Caco-2 (cell line): ENCODE measurements around the gene DLK1. TPM values are rescaled to one million over a fixed set of nuclear protein-coding genes. Genes with fewer than 3 reads are reported as not detected.

Source experiments
- BruUV-seq: library from RNA; stranded (reverse); fragments of 400-500 nt; replicated peaks from 2 replicates; lab custom pipeline; 2021; lab: Mats Ljungman, UMichigan
- CTCF ChIA-PET: fragments of 300-600 bp; sonication (Branson Sonifier 250); formaldehyde crosslinking; loops from one replicate; lab custom pipeline; 2022; ENCODE audit warnings: antibody characterized with exemption; lab: Charles Lee
- POLR2A ChIA-PET: fragments of 300-600 bp; sonication (Branson Sonifier 250); formaldehyde crosslinking; loops from one replicate; lab custom pipeline; 2022; ENCODE audit warnings: antibody characterized with exemption; lab: Charles Lee
- DNase-seq, 2 experiments: peaks; one replicate each; pipeline versions ENCODE4 v3.0.0 to v3.0.0-alpha.2; 2020 to 2022
- H3K27me3 ChIP-seq: replicated peaks from 2 replicates; pipeline ENCODE4 v1.6.0; 2011; ENCODE audit warnings: low read length; ENCODE audit not compliant: control insufficient read depth, insufficient read depth
- H3K36me3 ChIP-seq: 2 replicates; pipeline ENCODE4 v1.5.1; 2011; ENCODE audit warnings: low read length; ENCODE audit not compliant: control insufficient read depth, insufficient read depth
- H3K4me1 ChIP-seq: fragments of 250-450 bp; sonication (Bioruptor Pico); 2 replicates; pipeline ENCODE4 v1.5.1; 2020; ENCODE audit warnings: mild to moderate bottlenecking
- H3K4me3 ChIP-seq: 2 replicates; pipeline ENCODE4 v1.5.1; 2011; ENCODE audit warnings: low read depth, mild to moderate bottlenecking, control low read depth, low read length
- H3K9me3 ChIP-seq: fragments of 250-450 bp; sonication (Bioruptor Pico); 2 replicates; pipeline ENCODE4 v1.5.1; 2020; ENCODE audit warnings: mild to moderate bottlenecking, moderate library complexity
- H3K27ac Mint-ChIP-seq: one replicate; pipeline ENCODE4 v1.8.0; 2022; ENCODE audit warnings: mixed read lengths; ENCODE audit not compliant: unreplicated experiment
- H3K27me3 Mint-ChIP-seq: one replicate; pipeline ENCODE4 v1.8.0; 2022; ENCODE audit warnings: mixed read lengths; ENCODE audit not compliant: insufficient read depth, unreplicated experiment
- H3K36me3 Mint-ChIP-seq: one replicate; pipeline ENCODE4 v1.8.0; 2022; ENCODE audit warnings: mild to moderate bottlenecking, mixed read lengths; ENCODE audit not compliant: insufficient read depth, unreplicated experiment
- H3K4me1 Mint-ChIP-seq: one replicate; pipeline ENCODE4 v1.8.0; 2022; ENCODE audit warnings: low read depth, mixed read lengths; ENCODE audit not compliant: unreplicated experiment
- H3K4me3 Mint-ChIP-seq: one replicate; pipeline ENCODE4 v1.8.0; 2022; ENCODE audit warnings: mild to moderate bottlenecking, moderate library complexity, mixed read lengths; ENCODE audit not compliant: unreplicated experiment
- H3K9me3 Mint-ChIP-seq: one replicate; pipeline ENCODE4 v1.8.0; 2022; ENCODE audit warnings: mixed read lengths; ENCODE audit not compliant: unreplicated experiment
- intact Hi-C: fragments of 100-400 bp; cut with micrococcal nuclease; formaldehyde crosslinking; loops from one replicate; pipeline ENCODE4 v1.10.0; 2022; ENCODE audit not compliant: unreplicated experiment
- total RNA-seq: library from RNA; stranded (reverse); gene quantifications from 2 replicates; pipeline ENCODE4 v1.2.3, GENCODE V29; 2022
- TF ChIP-seq, protein P1 (sequence below), 2 experiments: fragments of 200-600 bp in 1 of 2; IDR thresholded peaks; 1 replicate in 1 of 2; 2 replicates in 1 of 2; pipeline versions ENCODE4 v1.5.1 to v1.8.0; 2011 to 2022; ENCODE audit warnings: antibody characterized with exemption in 1 of 2, control low read depth in 1 of 2, inconsistent platforms in 1 of 2, low read depth in 1 of 2, low read length in 1 of 2, mild to moderate bottlenecking in 1 of 2, moderate library complexity in 1 of 2; ENCODE audit not compliant: insufficient read depth in 1 of 2, severe bottlenecking in 1 of 2, unreplicated experiment in 1 of 2

Gene DLK1
- total RNA-seq, 1 experiment from 2014 or later, result not detected

DNA sequence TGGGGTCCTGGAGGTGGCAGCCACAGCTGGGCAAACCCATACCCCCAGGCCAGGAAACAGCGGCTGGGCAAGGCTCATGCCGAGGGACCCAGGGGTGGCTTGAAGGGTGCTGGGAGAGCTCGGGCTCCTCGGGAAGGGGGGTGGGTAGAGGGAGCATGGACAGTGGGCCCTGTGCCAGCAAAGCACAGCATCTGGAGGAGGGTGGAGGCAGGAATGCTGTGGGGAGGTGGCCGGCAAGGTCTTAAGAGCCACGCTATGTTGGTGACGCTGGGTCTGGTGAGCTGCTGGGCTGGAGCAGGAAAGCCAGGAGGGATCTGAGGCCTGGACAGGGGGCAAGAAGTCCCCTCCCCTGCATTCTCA is 48.2 kb upstream of the DLK1 start:
- Mint-ChIP-seq H3K27ac (no peak overlapping the region), H3K4me3 (no peak overlapping the region), H3K27me3 (no peaks in the 10 kb centered on the region), H3K9me3 (no peaks in the 10 kb centered on the region), H3K36me3 (no peaks in the 10 kb centered on the region), H3K4me1 (peaks cover 4% of the 10 kb centered on the region)
- ChIA-PET CTCF (no interaction called here), POLR2A (no interaction called here)
- Histone ChIP-seq H3K36me3 (no peaks in the 10 kb centered on the region), H3K4me3 (no peak overlapping the region), H3K9me3 (no peaks in the 10 kb centered on the region), H3K27me3 (no peaks in the 10 kb centered on the region), H3K4me1 (no peaks in the 10 kb centered on the region)
- intact Hi-C loops, result loop anchor here (10.0 kb wide), 1 partner anchor 946 kb away; no protein-coding TSS in a partner anchor
- TF ChIP-seq, protein P1, sequence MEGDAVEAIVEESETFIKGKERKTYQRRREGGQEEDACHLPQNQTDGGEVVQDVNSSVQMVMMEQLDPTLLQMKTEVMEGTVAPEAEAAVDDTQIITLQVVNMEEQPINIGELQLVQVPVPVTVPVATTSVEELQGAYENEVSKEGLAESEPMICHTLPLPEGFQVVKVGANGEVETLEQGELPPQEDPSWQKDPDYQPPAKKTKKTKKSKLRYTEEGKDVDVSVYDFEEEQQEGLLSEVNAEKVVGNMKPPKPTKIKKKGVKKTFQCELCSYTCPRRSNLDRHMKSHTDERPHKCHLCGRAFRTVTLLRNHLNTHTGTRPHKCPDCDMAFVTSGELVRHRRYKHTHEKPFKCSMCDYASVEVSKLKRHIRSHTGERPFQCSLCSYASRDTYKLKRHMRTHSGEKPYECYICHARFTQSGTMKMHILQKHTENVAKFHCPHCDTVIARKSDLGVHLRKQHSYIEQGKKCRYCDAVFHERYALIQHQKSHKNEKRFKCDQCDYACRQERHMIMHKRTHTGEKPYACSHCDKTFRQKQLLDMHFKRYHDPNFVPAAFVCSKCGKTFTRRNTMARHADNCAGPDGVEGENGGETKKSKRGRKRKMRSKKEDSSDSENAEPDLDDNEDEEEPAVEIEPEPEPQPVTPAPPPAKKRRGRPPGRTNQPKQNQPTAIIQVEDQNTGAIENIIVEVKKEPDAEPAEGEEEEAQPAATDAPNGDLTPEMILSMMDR (IDR thresholded peaks at IDR 0.05; ENCODE audit: insufficient read depth in 1 of 2, low read depth in 1 of 2, low read length in 1 of 2, severe bottlenecking in 1 of 2, unreplicated experiment in 1 of 2), result no peak
- no TSS peak for BruUV-seq
- no peak for DNase-seq

DNA sequence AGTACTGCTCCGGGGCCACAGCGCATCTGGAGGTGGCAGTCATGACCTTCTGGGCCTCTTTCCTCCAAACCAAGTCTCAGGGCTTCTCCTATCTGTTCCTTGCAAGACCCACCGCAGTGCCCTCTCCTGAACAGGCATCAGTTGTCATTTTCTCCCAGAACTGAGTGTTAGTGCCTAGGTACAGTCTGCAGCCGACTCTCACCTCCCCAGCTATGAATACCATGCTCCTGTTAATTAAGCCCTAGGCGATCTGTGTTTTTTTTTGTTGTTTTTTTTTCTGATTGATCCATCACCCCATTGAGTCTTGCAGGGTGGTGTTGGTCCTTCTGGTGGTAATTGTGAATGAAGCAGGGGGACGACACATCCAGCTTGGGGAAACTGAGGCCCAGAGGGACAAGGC is 47.5 kb upstream of the DLK1 start:
- H3K9me3 ChIP-seq, result no peaks in the 10 kb centered on the region
- DNase-seq, result no peak
- intact Hi-C loops, result loop anchor here (10.0 kb wide), 1 partner anchor 946 kb away; no protein-coding TSS in a partner anchor
- Mint-ChIP-seq H3K27me3 (no peaks in the 10 kb centered on the region), H3K9me3 (no peaks in the 10 kb centered on the region), H3K27ac (no peak overlapping the region), H3K4me3 (no peak overlapping the region), H3K4me1 (no peaks in the 10 kb centered on the region), H3K36me3 (no peaks in the 10 kb centered on the region)
- ChIA-PET CTCF (interaction anchor here (0.6 kb wide), 1 partner anchor 357 kb away, joined by 4 read pairs; no protein-coding TSS in a partner anchor), POLR2A (interaction anchor here (0.6 kb wide), 1 partner anchor 105 kb away, joined by 4 read pairs; no protein-coding TSS in a partner anchor)
- H3K27me3 ChIP-seq, result no peaks in the 10 kb centered on the region
- H3K36me3 ChIP-seq, result no peaks in the 10 kb centered on the region
- H3K4me1 ChIP-seq, result no peaks in the 10 kb centered on the region
- no peak overlapping the region for H3K4me3 ChIP-seq
- BruUV-seq, result no TSS peak
- TF ChIP-seq, protein P1 (IDR thresholded peaks at IDR 0.05; ENCODE audit: insufficient read depth in 1 of 2, low read depth in 1 of 2, low read length in 1 of 2, severe bottlenecking in 1 of 2, unreplicated experiment in 1 of 2), result no peak

DNA sequence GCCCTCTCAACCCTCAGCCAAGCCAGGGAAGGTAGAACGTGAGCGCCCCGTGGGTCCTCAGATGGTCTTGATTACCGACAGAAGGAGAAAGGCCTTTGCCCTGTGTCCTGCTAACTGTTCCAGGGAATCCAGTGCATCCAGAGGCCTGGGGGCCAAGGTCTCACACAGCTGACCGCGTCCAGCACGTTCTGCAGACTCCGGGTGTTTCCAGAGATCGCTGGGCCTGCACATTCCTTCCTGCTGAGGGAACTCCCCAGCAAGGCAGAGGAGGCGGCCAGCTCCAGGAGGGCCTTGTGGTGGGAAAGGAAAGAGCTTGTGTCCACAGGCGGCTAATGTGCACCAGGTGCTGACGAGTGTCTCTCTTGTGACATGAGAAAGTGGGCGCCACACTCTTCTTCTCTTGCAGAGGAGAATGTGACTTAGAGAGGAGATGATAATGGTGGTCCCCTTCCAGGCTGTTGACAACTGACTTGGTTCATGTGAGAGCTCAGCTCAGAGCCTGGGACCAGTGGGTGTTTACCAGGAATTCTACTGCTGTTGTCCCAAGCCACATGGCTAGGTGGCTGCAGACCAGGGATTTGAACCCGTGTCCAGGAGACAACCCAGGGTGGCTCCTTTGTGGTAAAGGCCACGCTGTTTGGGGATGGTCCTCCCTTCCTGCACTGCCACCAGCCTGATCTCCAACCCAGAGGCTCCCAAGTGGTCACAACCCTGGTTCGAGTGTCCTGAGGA is 46.8 kb upstream of the DLK1 start:
- no peak overlapping the region for H3K27ac Mint-ChIP-seq
- no peaks in the 10 kb centered on the region for H3K27me3 Mint-ChIP-seq
- intact Hi-C loops, result loop anchor here (10.0 kb wide), 1 partner anchor 945 kb away; no protein-coding TSS in a partner anchor
- no peaks in the 10 kb centered on the region for H3K36me3 Mint-ChIP-seq
- no peak overlapping the region for H3K4me3 Mint-ChIP-seq
- no peaks in the 10 kb centered on the region for H3K4me1 Mint-ChIP-seq
- POLR2A ChIA-PET, result no interaction called here
- TF ChIP-seq, protein P1 (IDR thresholded peaks at IDR 0.05; ENCODE audit: insufficient read depth in 1 of 2, low read depth in 1 of 2, low read length in 1 of 2, severe bottlenecking in 1 of 2, unreplicated experiment in 1 of 2), result no peak
- Histone ChIP-seq H3K4me3 (no peak overlapping the region), H3K36me3 (no peaks in the 10 kb centered on the region), H3K9me3 (no peaks in the 10 kb centered on the region), H3K4me1 (no peaks in the 10 kb centered on the region), H3K27me3 (no peaks in the 10 kb centered on the region)
- H3K9me3 Mint-ChIP-seq, result no peaks in the 10 kb centered on the region
- CTCF ChIA-PET, result no interaction called here
- no TSS peak for BruUV-seq
- no peak for DNase-seq
